ENCODE results near the gene SLC24A1.

The SLC24A1 gene

DNA sequence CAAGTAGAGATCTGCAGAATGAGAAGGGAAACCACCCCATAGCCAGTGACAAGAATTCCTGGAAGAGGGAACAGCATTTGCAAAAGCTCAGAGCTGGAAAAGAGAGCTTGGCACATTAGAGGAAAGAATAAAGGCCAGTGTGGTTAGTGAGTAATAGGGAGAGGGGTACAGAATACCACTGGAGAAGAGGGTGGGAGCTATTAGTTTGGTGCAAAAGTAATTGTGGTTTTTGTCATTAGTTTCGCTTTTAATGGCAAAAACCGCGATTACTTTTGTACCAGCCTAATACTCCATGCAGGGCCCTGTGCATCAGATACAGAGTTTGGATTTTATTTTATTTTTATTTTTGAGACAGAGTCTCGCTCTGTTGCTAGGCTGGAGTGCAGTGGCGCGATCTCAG, 9.8 kb downstream of the SLC24A1 start:
- TF ChIP-seq, protein P1, sequence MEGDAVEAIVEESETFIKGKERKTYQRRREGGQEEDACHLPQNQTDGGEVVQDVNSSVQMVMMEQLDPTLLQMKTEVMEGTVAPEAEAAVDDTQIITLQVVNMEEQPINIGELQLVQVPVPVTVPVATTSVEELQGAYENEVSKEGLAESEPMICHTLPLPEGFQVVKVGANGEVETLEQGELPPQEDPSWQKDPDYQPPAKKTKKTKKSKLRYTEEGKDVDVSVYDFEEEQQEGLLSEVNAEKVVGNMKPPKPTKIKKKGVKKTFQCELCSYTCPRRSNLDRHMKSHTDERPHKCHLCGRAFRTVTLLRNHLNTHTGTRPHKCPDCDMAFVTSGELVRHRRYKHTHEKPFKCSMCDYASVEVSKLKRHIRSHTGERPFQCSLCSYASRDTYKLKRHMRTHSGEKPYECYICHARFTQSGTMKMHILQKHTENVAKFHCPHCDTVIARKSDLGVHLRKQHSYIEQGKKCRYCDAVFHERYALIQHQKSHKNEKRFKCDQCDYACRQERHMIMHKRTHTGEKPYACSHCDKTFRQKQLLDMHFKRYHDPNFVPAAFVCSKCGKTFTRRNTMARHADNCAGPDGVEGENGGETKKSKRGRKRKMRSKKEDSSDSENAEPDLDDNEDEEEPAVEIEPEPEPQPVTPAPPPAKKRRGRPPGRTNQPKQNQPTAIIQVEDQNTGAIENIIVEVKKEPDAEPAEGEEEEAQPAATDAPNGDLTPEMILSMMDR (IDR thresholded peaks at IDR 0.05; ENCODE audit: insufficient read depth, low read depth, low read length, missing control alignments) = no peak
- peak; percentile 61 for DNase-seq (ENCODE audit: low read depth)
- H3K4me3 ChIP-seq (ENCODE audit: low read depth, low read length) = no peak overlapping the region; the same call in 1 of the 2 replicates

DNA sequence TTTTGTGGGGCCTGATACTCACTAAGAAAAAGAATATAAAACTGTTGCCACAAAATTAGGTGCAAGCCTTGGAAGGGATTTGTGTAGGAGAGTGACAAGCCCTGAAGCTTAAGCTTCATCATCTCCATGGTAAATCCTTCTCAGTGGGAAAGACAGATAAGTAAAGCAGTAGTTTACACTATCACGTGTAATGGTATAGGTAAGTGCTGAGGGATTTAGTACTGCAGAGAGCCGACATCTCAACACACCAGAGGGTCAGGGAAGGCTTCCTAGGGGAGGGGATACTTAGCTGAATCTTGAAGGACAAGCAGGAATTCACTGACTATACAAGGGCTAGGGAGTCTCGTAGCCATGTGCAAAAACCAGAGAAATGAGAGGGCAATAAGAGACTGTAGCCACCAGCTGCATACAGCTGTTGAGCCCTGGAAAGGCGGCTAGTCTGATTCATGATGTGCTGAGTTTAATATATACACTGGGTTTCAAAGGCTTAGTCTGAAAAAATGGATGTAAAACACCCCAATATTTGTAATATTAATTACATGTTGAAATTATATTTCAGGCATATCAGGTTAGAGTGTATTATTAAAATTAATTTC, 11.1 kb downstream of the SLC24A1 start:
- no peak overlapping the region for H3K4me3 ChIP-seq (ENCODE audit: low read depth, low read length)
- TF ChIP-seq, protein P1 (IDR thresholded peaks at IDR 0.05; ENCODE audit: insufficient read depth, low read depth, low read length, missing control alignments) = no peak
- peak; percentile 48 for DNase-seq (ENCODE audit: low read depth)

DNA sequence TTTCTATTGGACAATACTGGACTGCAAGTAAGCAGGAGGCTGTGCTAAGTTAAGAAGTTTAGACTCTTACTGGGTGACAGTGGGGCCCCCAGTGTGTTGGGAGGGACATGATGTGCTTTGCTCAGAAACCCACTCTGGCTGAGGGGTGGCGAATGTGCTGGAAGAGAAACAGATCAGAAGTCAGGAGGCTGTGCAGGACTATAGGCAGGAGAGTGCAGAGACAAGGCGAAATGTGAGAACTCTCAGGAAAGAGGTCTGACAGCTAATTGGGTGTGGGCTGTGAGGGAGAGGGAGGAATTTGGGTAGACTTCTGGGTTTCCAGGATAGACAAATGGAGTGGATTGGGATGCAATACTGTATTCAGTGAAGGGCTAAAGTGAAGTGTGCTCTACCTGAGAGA, 12.0 kb downstream of the SLC24A1 start:
- DNase-seq (ENCODE audit: low read depth) = no peak
- TF ChIP-seq, protein P1 (IDR thresholded peaks at IDR 0.05; ENCODE audit: insufficient read depth, low read depth, low read length, missing control alignments) = no peak
- H3K4me3 ChIP-seq (ENCODE audit: low read depth, low read length) = no peak overlapping the region

DNA sequence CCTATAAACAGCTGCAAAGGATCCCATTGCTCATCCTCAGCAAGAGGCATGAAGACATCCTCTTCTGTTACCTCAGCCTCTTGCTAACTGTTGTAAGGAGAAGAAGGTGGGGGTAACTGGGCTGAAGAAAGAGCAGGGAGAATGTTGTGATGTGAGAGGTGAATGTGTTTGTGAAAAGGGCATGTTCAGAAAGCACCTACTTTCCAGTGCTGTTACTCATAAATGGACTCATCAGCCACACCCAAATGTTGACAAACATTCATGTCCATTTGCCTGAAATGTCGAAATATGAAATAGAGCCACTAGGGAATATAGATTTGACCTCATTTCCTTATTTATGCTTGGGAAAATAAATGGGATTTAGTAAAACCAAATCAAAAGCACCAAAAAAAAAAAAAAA, 12.6 kb downstream of the SLC24A1 start:
- no peak for DNase-seq (ENCODE audit: low read depth)
- H3K4me3 ChIP-seq (ENCODE audit: low read depth, low read length) = no peak overlapping the region
- TF ChIP-seq, protein P1 (IDR thresholded peaks at IDR 0.05; ENCODE audit: insufficient read depth, low read depth, low read length, missing control alignments) = no peak

DNA sequence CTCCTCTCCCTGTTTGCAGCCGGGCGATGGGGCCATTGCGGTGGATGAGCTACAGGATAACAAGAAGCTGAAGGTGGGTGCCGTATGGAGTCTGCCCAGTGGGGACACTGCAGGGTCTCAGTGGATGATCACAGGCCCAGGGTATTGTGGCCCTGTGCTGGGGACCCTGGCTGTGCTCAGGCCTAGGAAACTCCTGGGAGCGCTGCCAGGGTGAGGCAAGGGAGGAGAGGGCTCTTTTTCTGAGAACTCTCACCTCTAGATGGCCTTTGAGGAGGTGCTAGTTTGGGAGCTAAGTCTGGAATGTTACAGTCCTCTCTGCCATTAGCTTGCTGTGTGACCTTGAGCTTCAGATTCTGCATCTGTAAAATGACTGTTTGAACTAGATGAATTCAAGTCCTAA, 16.4 kb downstream of the SLC24A1 start:
- no peak for DNase-seq (ENCODE audit: low read depth)
- no peak overlapping the region for H3K4me3 ChIP-seq (ENCODE audit: low read depth, low read length)

DNA sequence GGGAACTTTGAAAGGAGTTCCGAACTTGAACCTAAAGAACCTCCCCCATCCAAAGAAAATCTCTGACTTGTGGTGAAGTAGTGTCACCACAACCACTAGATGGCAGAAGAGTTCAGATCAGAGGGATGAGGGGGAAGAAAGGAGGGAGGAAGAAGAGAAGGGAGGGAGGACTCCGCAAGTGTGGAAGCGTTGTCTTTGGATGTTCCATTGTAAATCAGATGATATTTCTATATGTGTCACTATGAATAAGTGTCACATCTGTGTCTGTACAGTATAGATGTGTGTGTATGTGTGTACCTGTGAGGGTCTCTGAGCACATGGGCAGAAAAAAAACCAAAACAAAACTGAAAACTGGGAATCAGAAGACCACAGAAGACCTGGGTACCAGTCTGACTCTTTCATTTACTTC, 16.9 kb downstream of the SLC24A1 start:
- TF ChIP-seq, protein P1 (IDR thresholded peaks at IDR 0.05; ENCODE audit: insufficient read depth, low read depth, low read length, missing control alignments) = peak; percentile 72
- DNase-seq (ENCODE audit: low read depth) = peak; percentile 78
- no peak overlapping the region for H3K4me3 ChIP-seq (ENCODE audit: low read depth, low read length)

More for the DNA sequence above, 16.4 kb downstream of the SLC24A1 start:
- TF ChIP-seq, protein P1 (IDR thresholded peaks at IDR 0.05; ENCODE audit: insufficient read depth, low read depth, low read length, missing control alignments) = no peak

DNA sequence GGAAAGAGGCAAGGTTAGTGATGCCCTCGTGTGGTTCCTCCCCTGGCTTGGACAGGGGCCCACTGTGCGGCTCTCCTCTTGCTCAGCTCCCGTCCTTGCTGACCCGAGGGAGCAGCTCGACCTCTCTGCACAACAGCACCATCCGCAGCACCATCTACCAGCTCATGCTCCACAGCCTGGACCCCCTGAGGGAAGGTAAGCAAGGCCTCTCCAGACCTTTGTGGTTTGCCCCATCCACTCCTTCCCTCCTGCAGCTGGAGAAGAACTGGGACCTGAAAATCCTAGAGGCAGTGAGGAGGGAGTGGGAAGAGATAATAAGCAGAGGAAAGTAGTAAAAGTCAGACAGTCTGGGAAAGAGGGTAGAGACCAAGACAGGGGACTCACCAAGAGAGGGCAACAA, 17.8 kb downstream of the SLC24A1 start:
- DNase-seq (ENCODE audit: low read depth) = no peak
- TF ChIP-seq, protein P1 (IDR thresholded peaks at IDR 0.05; ENCODE audit: insufficient read depth, low read depth, low read length, missing control alignments) = no peak
- no peak overlapping the region for H3K4me3 ChIP-seq (ENCODE audit: low read depth, low read length)
